K562 (cell line): ENCODE data around the gene ZNF343. TPM values are rescaled to one million over a fixed set of nuclear protein-coding genes. Genes with fewer than 3 reads are reported as not detected.

Source experiments
- ARNT ChIP-seq, 2 experiments: fragments of 450-650 bp; IDR thresholded peaks; 2 replicates each; pipeline ENCODE4 v1.6.1; 2016; ENCODE audit warnings: mild to moderate bottlenecking in 1 of 2
- ATF6 ChIP-seq: sonication (generic); formaldehyde crosslinking; IDR thresholded peaks from 2 replicates; pipeline ENCODE4 v1.4.0; 2020; ENCODE audit warnings: mild to moderate bottlenecking, missing genetic modification reagents
- COPS2 ChIP-seq: fragments of 450-650 bp; conservative IDR thresholded peaks from 2 replicates; pipeline ENCODE4 v1.6.1; 2016; ENCODE audit warnings: mild to moderate bottlenecking, moderate library complexity
- CTBP1 ChIP-seq: fragments of 450-650 bp; IDR thresholded peaks from 2 replicates; pipeline ENCODE4 v1.6.1; 2016; ENCODE audit warnings: borderline replicate concordance
- DLX4 ChIP-seq: fragments of 250-450 bp; sonication (Bioruptor Pico); IDR thresholded peaks from 2 replicates; pipeline ENCODE4 v1.6.1; 2021; ENCODE audit warnings: mild to moderate bottlenecking
- E2F8 ChIP-seq: fragments of 450-650 bp; IDR thresholded peaks from 2 replicates; pipeline ENCODE4 v1.7.1; 2018; ENCODE audit warnings: mild to moderate bottlenecking, low read depth; ENCODE audit not compliant: partially characterized antibody
- HDAC8 ChIP-seq: fragments of 450-650 bp; IDR thresholded peaks from 2 replicates; pipeline ENCODE4 v1.6.1; 2016; ENCODE audit warnings: mild to moderate bottlenecking, missing genetic modification characterization, moderate library complexity, missing compliant biosample characterization
- HEY1 ChIP-seq: fragments of 250-450 bp; sonication (Bioruptor Pico); IDR thresholded peaks from 2 replicates; pipeline ENCODE4 v1.5.0; 2020; ENCODE audit warnings: mild to moderate bottlenecking, moderate library complexity, borderline replicate concordance
- KLF13 ChIP-seq: fragments of 450-650 bp; IDR thresholded peaks from 2 replicates; pipeline ENCODE4 v1.6.1; 2016; ENCODE audit warnings: missing genetic modification characterization, low read depth, mild to moderate bottlenecking, missing compliant biosample characterization, moderate library complexity, borderline replicate concordance
- MAFG ChIP-seq: fragments of 450-650 bp; conservative IDR thresholded peaks from 2 replicates; pipeline ENCODE4 v1.6.1; 2016; ENCODE audit warnings: missing genetic modification characterization, missing compliant biosample characterization
- MTA3 ChIP-seq: fragments of 450-650 bp; formaldehyde crosslinking; IDR thresholded peaks from 2 replicates; pipeline ENCODE4 v1.6.1; 2017; ENCODE audit warnings: mild to moderate bottlenecking, borderline replicate concordance
- NRF1 ChIP-seq, 2 experiments: fragments of 450-650 bp; IDR thresholded peaks in 1 of 2; conservative IDR thresholded peaks in 1 of 2; 2 replicates each; pipeline ENCODE4 v1.6.1; 2014; ENCODE audit warnings: mild to moderate bottlenecking in 2 of 2
- PHF20 ChIP-seq: fragments of 450-650 bp; IDR thresholded peaks from 2 replicates; pipeline ENCODE4 v1.6.1; 2018; ENCODE audit not compliant: partially characterized antibody
- POLR2A ChIP-seq: fragments of 450-650 bp; conservative IDR thresholded peaks from 2 replicates; pipeline ENCODE4 v1.6.1; 2016
- POLR3G ChIP-seq: IDR thresholded peaks from 2 replicates; pipeline ENCODE4 v1.6.1; 2011; ENCODE audit not compliant: insufficient read length, insufficient replicate concordance; ENCODE audit errors: extremely low read depth
- RBM14 ChIP-seq: fragments of 200-400 bp; formaldehyde crosslinking; IDR thresholded peaks from 2 replicates; pipeline ENCODE4 v1.6.1; 2018; ENCODE audit warnings: low read depth, mild to moderate bottlenecking, low read length, moderate library complexity, borderline replicate concordance; ENCODE audit not compliant: insufficient read depth
- STAG1 ChIP-seq: sonication (generic); formaldehyde crosslinking; IDR thresholded peaks from 2 replicates; pipeline ENCODE4 v1.5.0; 2020; ENCODE audit warnings: missing genetic modification reagents, borderline replicate concordance
- TRIM24 ChIP-seq, 2 experiments: fragments of 450-650 bp; IDR thresholded peaks; 2 replicates each; pipeline ENCODE4 v1.6.1; 2016
- VEZF1 ChIP-seq: fragments of 200-800 bp; sonication (Bioruptor generic); IDR thresholded peaks from 2 replicates; pipeline ENCODE4 v1.6.1; 2017; ENCODE audit warnings: missing genetic modification characterization, missing compliant biosample characterization
- XRCC5 ChIP-seq: fragments of 200-400 bp; formaldehyde crosslinking; IDR thresholded peaks from 2 replicates; pipeline ENCODE4 v1.6.1; 2017; ENCODE audit warnings: low read depth, mild to moderate bottlenecking, low read length
- ZNF696 ChIP-seq: fragments of 250-450 bp; sonication (Bioruptor Pico); conservative IDR thresholded peaks from 2 replicates; pipeline ENCODE4 v1.4.0; 2020; ENCODE audit warnings: mild to moderate bottlenecking, moderate library complexity
- polyA plus RNA-seq, 8 experiments: library from polyadenylated mRNA; depleted of rRNA in 4 of 8; stranded (reverse) in 5 of 8; unstranded in 3 of 8; fragments of >200 nt; fragmentation: Nextera tagmentation in 2 of 8; fragmentation: Illumina TruSeq in 1 of 8; extraction: Ambion mirVana in 2 of 8; extraction: Trizol in 1 of 8; gene quantifications; 2 replicates each; pipeline versions ENCODE4 v1.2.1 to v1.2.3, GENCODE V29; 2011 to 2014; ENCODE audit warnings: inconsistent platforms in 1 of 8, missing spikeins in 1 of 8
- total RNA-seq, 7 experiments: library from RNA; depleted of rRNA in 6 of 7; stranded (reverse); fragments of >200 nt in 6 of 7; fragmentation: Illumina TruSeq in 2 of 7; extraction: Trizol in 2 of 7; gene quantifications; 2 replicates each; pipeline versions ENCODE4 v1.2.1 to v1.2.3, GENCODE V29; 2011 to 2021; ENCODE audit warnings: low replicate concordance in 1 of 7

ZNF343 gene
- total and polyA plus RNA-seq, 9 of the 15 experiments (the other 6 are each of a cell fraction or from before 2014, with no cell fraction given), result 1.4 to 9.8 (median 6.4) TPM

- peak; percentile 13; the same call in 1 of the 2 replicates for TF ChIP-seq MTA3
- TF ChIP-seq ATF6 (CRISPR knock-in tag), result no peak
- TF ChIP-seq STAG1 (CRISPR knock-in tag), result no peak
- no peak for TF ChIP-seq VEZF1 (CRISPR knock-in tag)
- no peak for TF ChIP-seq XRCC5
- TF ChIP-seq POLR2A, result peak; percentile 81
- TF ChIP-seq NRF1 (conservative IDR thresholded peaks at IDR 0.05 in 1 of 2, IDR thresholded peaks at IDR 0.05 in 1 of 2), result peak; percentile 33 to 42
- no peak for TF ChIP-seq CTBP1
- TF ChIP-seq PHF20, result peak; percentile 11
- TF ChIP-seq DLX4, result no peak
- no peak for TF ChIP-seq TRIM24 (IDR thresholded peaks at IDR 0.05)
- TF ChIP-seq HDAC8 (tag), result no peak
- TF ChIP-seq MAFG, result no peak
- no peak for TF ChIP-seq HEY1
- no peak for TF ChIP-seq RBM14
- peak; percentile 82 for TF ChIP-seq E2F8
- no peak for TF ChIP-seq POLR3G
- TF ChIP-seq COPS2, result no peak
- TF ChIP-seq ARNT (IDR thresholded peaks at IDR 0.05), result no peak
- no peak for TF ChIP-seq KLF13 (tag)
- no peak for TF ChIP-seq ZNF696
Measured at GRCh38 chr20:2508631-2509467, at the start of gene ZNF343 (continued).
